Sigmoid colon (tissue), 7 donors: Measurements from ENCODE around the gene GSTA4. TPM values are rescaled to one million over a fixed set of nuclear protein-coding genes. Genes with fewer than 3 reads are reported as not detected.

Source experiments
- DNase-seq: peaks from one replicate; pipeline ENCODE4 v3.0.0-alpha.2; 2019
- H3K27ac ChIP-seq, 4 donors: fragments of 200-600 bp; sonication (generic); one replicate each; pipeline ENCODE4 v1.5.1; 2016 to 2019; ENCODE audit warnings: mild to moderate bottlenecking in 1 of 4
- H3K27me3 ChIP-seq, 3 donors: fragments of 200-600 bp; sonication (generic); one replicate each; pipeline ENCODE4 v1.5.1; 2019; ENCODE audit warnings: mild to moderate bottlenecking in 1 of 3
- H3K36me3 ChIP-seq, 4 donors: fragments of 200-600 bp; sonication (generic); one replicate each; pipeline ENCODE4 v1.5.1; 2016 to 2019
- H3K4me1 ChIP-seq, 4 donors: fragments of 200-600 bp; sonication (generic); one replicate each; pipeline ENCODE4 v1.5.1; 2017 to 2019
- H3K4me3 ChIP-seq, 4 donors: fragments of 200-600 bp; sonication (generic); one replicate each; pipeline ENCODE4 v1.5.1; 2017 to 2019; ENCODE audit warnings: mild to moderate bottlenecking in 2 of 4, moderate library complexity in 1 of 4
- H3K9me3 ChIP-seq, 4 donors: fragments of 200-600 bp in 3 of 4; sonication (generic) in 3 of 4; one replicate each; pipeline versions ENCODE4 v1.5.1 to v1.6.1; 2013 to 2019
- CTCF ChIP-seq, 4 experiments: fragments of 450-650 bp in 3 of 4; fragments of 200-600 bp in 1 of 4; IDR thresholded peaks; one replicate each; pipeline ENCODE4 v1.5.1; 2016 to 2019; ENCODE audit warnings: antibody characterized with exemption in 4 of 4, mild to moderate bottlenecking in 3 of 4, moderate library complexity in 2 of 4
- EP300 ChIP-seq, 4 donors: sonication (generic); formaldehyde crosslinking; IDR thresholded peaks; one replicate each; pipeline ENCODE4 v1.6.1; 2017; ENCODE audit warnings: antibody characterized with exemption in 4 of 4
- POLR2A ChIP-seq, 2 donors: fragments of 450-650 bp; IDR thresholded peaks; one replicate each; pipeline ENCODE4 v1.6.1; 2016; ENCODE audit warnings: antibody characterized with exemption in 2 of 2, mild to moderate bottlenecking in 2 of 2, moderate library complexity in 2 of 2
- POLR2AphosphoS5 ChIP-seq, 4 donors: sonication (generic); formaldehyde crosslinking; IDR thresholded peaks; one replicate each; pipeline ENCODE4 v1.6.1; 2017; ENCODE audit warnings: antibody characterized with exemption in 4 of 4
- WGBS, 2 donors: extraction: QIAGEN DNeasy Blood & Tissue Kit; methylation state at CpG; one replicate each; pipeline ENCODE4 v1.1.7; 2013; 5-methylcytosine and 5-hydroxymethylcytosine counted together
- intact Hi-C: fragments of 100-400 bp; cut with DNase I; formaldehyde crosslinking; loops from one replicate; pipeline ENCODE4 v1.15.1; 2023
- polyA plus RNA-seq, 3 donors: library from polyadenylated mRNA; stranded (reverse); fragments of 200-250 nt; gene quantifications; one replicate each; pipeline ENCODE4 v1.2.3, GENCODE V29; 2013
- total RNA-seq, 4 donors: library from RNA; depleted of rRNA; stranded (reverse); fragments of >200 nt; gene quantifications; one replicate each; pipeline ENCODE4 v1.1.0, GENCODE V29; 2016
- donor health status: healthy with polysubstance abuse.
- donor health status: Bipolar disorder and iron deficiency.
- donor health status: healthy.

Gene GSTA4
- total and polyA plus RNA-seq, 7 donors, result 15.6 to 37.0 (median 21.0) TPM

- Histone ChIP-seq H3K27ac (peak overlapping the region; percentile 89 to 96 (median 92)), H3K9me3 (no peaks in the 10 kb centered on the region), H3K4me1 (peaks cover 0 to 26% (median 17%) of the 10 kb centered on the region in 4 donors), H3K27me3 (no peaks in the 10 kb centered on the region), H3K36me3 (peaks cover 0 to 13% (median 0%) of the 10 kb centered on the region in 4 donors), H3K4me3 (peak overlapping the region; percentile 59 to 83 (median 65))
- 16 to 23% methylated on average over 32 of the region's 32 CpGs for WGBS, 2 donors
- TF ChIP-seq POLR2AphosphoS5 (IDR thresholded peaks at IDR 0.05), result no peak
- TF ChIP-seq CTCF (IDR thresholded peaks at IDR 0.05), result no peak
- TF ChIP-seq POLR2A (IDR thresholded peaks at IDR 0.05), result no peak
- TF ChIP-seq EP300 (IDR thresholded peaks at IDR 0.05), result no peak
- intact Hi-C loops, result loop anchor here (2.0 to 10.0 kb wide), 4 partner anchors 112 to 491 kb away; partner anchors contain the start of genes ELOVL5 and GCM1
- peak; percentile 77 for DNase-seq
Measured at GRCh38 chr6:52994031-52994838, 849 bp downstream of the GSTA4 start.

GRCh38 chr6:52992980-52993920, 1.8 kb downstream of the GSTA4 start:
- TF ChIP-seq POLR2AphosphoS5 (IDR thresholded peaks at IDR 0.05) (no peak), EP300 (IDR thresholded peaks at IDR 0.05) (no peak), POLR2A (IDR thresholded peaks at IDR 0.05) (no peak), CTCF (IDR thresholded peaks at IDR 0.05) (no peak)
- H3K36me3 ChIP-seq, result peaks cover 0 to 15% (median 0%) of the 10 kb centered on the region in 4 donors
- intact Hi-C loops, result loop anchor here (5.0 to 10.0 kb wide), 3 partner anchors 111 to 354 kb away; partner anchors contain the start of genes ELOVL5 and GCM1
- no peak for DNase-seq
- peak overlapping the region; percentile 89 to 96 (median 92) for H3K27ac ChIP-seq
- H3K4me1 ChIP-seq, result peaks cover 0 to 26% (median 17%) of the 10 kb centered on the region in 4 donors
- no peaks in the 10 kb centered on the region for H3K9me3 ChIP-seq
- H3K4me3 ChIP-seq, result peak overlapping the region; percentile 59 to 83 (median 65)
- no peaks in the 10 kb centered on the region for H3K27me3 ChIP-seq
- 83 to 87% methylated on average over 8 of the region's 8 CpGs for WGBS, 2 donors

- H3K27ac ChIP-seq, result no peak overlapping the region
- H3K9me3 ChIP-seq, result no peaks in the 10 kb centered on the region
- WGBS, 2 donors, result 20 to 74% methylated on average over 2 of the region's 2 CpGs
- intact Hi-C loops, result loop anchor here (5.0 to 10.0 kb wide), 3 partner anchors 108 to 357 kb away; partner anchors contain the start of genes ELOVL5 and GCM1
- no peak overlapping the region for H3K4me3 ChIP-seq
- peaks cover 0 to 19% (median 12%) of the 10 kb centered on the region in 4 donors for H3K4me1 ChIP-seq
- peaks cover 0 to 28% (median under 1%) of the 10 kb centered on the region in 4 donors for H3K36me3 ChIP-seq
- DNase-seq, result no peak
- H3K27me3 ChIP-seq, result no peaks in the 10 kb centered on the region
- TF ChIP-seq POLR2AphosphoS5 (IDR thresholded peaks at IDR 0.05), result no peak
- TF ChIP-seq EP300 (IDR thresholded peaks at IDR 0.05), result no peak
- TF ChIP-seq CTCF (IDR thresholded peaks at IDR 0.05), result no peak
- no peak for TF ChIP-seq POLR2A (IDR thresholded peaks at IDR 0.05)
Measured at GRCh38 chr6:52990342-52990741, 4.7 kb downstream of the GSTA4 start.

- no peak overlapping the region for H3K27ac ChIP-seq
- intact Hi-C loops, result no loop called here
- TF ChIP-seq EP300 (IDR thresholded peaks at IDR 0.05) (no peak), POLR2AphosphoS5 (IDR thresholded peaks at IDR 0.05) (no peak), CTCF (IDR thresholded peaks at IDR 0.05) (no peak), POLR2A (IDR thresholded peaks at IDR 0.05) (no peak)
Measured at GRCh38 chr6:52985228-52985627, 9.9 kb downstream of the GSTA4 start.

More at GRCh38 chr6:52985228-52985627, 9.9 kb downstream of the GSTA4 start:
- H3K9me3 ChIP-seq, result no peaks in the 10 kb centered on the region
- H3K4me1 ChIP-seq, result peaks cover 0 to under 1% (median 0%) of the 10 kb centered on the region in 4 donors
- H3K4me3 ChIP-seq, result no peak overlapping the region
- H3K27me3 ChIP-seq, result no peaks in the 10 kb centered on the region
- H3K36me3 ChIP-seq, result peaks cover 5 to 68% (median 13%) of the 10 kb centered on the region in 4 donors
- WGBS, 2 donors, result 89 to 96% methylated on average over 4 of the region's 4 CpGs
- no peak for DNase-seq
